GM12873 (cell line): ENCODE results near the gene PAK1.

Experiments used
- CTCF ChIP-seq: IDR thresholded peaks from 2 replicates; pipeline ENCODE4 v1.5.1; 2012; ENCODE audit warnings: low read depth, mild to moderate bottlenecking, moderate library complexity, low read length, control low read depth; ENCODE audit not compliant: insufficient read depth; ENCODE audit errors: missing control alignments

The PAK1 gene

GRCh38 chr11:77294040-77294439 is 179.9 kb downstream of the PAK1 start:
- TF ChIP-seq CTCF = no peak

- no peak for TF ChIP-seq CTCF
These were observed 184.2 kb downstream of the PAK1 start for GRCh38 chr11:77289737-77290136.

GRCh38 chr11:77287615-77288273 is 186.2 kb downstream of the PAK1 start:
- TF ChIP-seq CTCF = no peak

GRCh38 chr11:77287136-77287535 is 186.8 kb downstream of the PAK1 start:
- no peak for TF ChIP-seq CTCF

GRCh38 chr11:77284476-77285468 is 189.1 kb downstream of the PAK1 start:
- no peak for TF ChIP-seq CTCF

GRCh38 chr11:77283101-77283500 is 190.8 kb downstream of the PAK1 start:
- TF ChIP-seq CTCF = no peak
